Bronchial epithelial cell (primary cell): ENCODE measurements around the gene IGFL2. TPM values are rescaled to one million over a fixed set of nuclear protein-coding genes. Genes with fewer than 3 reads are reported as not detected.
A peak's percentile ranks its signal among the peaks of the same experiment; 100 is the strongest.

Experiments
- DNase-seq: peaks from one replicate; pipeline ENCODE4 v3.0.0-alpha.2; 2010; ENCODE audit warnings: low read depth
- FAIRE-seq: peaks from 2 replicates; lab custom pipeline; 2011; peaks lifted over from hg19 to GRCh38; lab: Jason Lieb, UNC
- H3K27me3 ChIP-seq: 2 replicates; pipeline ENCODE4 v1.5.1; 2011; ENCODE audit warnings: low read length; ENCODE audit not compliant: control insufficient read depth, insufficient read depth
- H3K36me3 ChIP-seq: 2 replicates; pipeline ENCODE4 v1.5.1; 2011; ENCODE audit warnings: low read length; ENCODE audit not compliant: control insufficient read depth, insufficient read depth
- H3K4me3 ChIP-seq: 2 replicates; pipeline ENCODE4 v1.5.1; 2011; ENCODE audit warnings: mild to moderate bottlenecking, low read depth, low read length, control low read depth
- total RNA-seq: library from RNA; depleted of rRNA; stranded (reverse); fragments of >200 nt; gene quantifications from 2 replicates; pipeline ENCODE4 v1.2.1, GENCODE V29; 2014
- TF ChIP-seq, protein P1 (sequence below): IDR thresholded peaks from 2 replicates; pipeline ENCODE4 v1.5.1; 2011; ENCODE audit warnings: mild to moderate bottlenecking, moderate library complexity, low read length, control low read depth, inconsistent platforms; ENCODE audit not compliant: insufficient read depth, severe bottlenecking

Gene IGFL2
- total RNA-seq, 1 donor from 2014 or later = not detected

- H3K4me3 ChIP-seq = no peak overlapping the region
- H3K27me3 ChIP-seq = peaks cover 2% of the 10 kb centered on the region
- no peaks in the 10 kb centered on the region for H3K36me3 ChIP-seq
- TF ChIP-seq, protein P1, sequence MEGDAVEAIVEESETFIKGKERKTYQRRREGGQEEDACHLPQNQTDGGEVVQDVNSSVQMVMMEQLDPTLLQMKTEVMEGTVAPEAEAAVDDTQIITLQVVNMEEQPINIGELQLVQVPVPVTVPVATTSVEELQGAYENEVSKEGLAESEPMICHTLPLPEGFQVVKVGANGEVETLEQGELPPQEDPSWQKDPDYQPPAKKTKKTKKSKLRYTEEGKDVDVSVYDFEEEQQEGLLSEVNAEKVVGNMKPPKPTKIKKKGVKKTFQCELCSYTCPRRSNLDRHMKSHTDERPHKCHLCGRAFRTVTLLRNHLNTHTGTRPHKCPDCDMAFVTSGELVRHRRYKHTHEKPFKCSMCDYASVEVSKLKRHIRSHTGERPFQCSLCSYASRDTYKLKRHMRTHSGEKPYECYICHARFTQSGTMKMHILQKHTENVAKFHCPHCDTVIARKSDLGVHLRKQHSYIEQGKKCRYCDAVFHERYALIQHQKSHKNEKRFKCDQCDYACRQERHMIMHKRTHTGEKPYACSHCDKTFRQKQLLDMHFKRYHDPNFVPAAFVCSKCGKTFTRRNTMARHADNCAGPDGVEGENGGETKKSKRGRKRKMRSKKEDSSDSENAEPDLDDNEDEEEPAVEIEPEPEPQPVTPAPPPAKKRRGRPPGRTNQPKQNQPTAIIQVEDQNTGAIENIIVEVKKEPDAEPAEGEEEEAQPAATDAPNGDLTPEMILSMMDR = no peak
- DNase-seq (peak; percentile 45), FAIRE-seq (no peak)
Measured at GRCh38 chr19:46111376-46111775, 36.7 kb upstream of the IGFL2 start.

GRCh38 chr19:46112527-46112926 is 35.5 kb upstream of the IGFL2 start:
- no peaks in the 10 kb centered on the region for H3K36me3 ChIP-seq
- H3K4me3 ChIP-seq = no peak overlapping the region
- TF ChIP-seq, protein P1 = no peak
- H3K27me3 ChIP-seq = peaks cover 2% of the 10 kb centered on the region
- DNase-seq (no peak), FAIRE-seq (no peak)

GRCh38 chr19:46113726-46114125 is 34.3 kb upstream of the IGFL2 start:
- no peaks in the 10 kb centered on the region for H3K36me3 ChIP-seq
- H3K4me3 ChIP-seq = no peak overlapping the region
- TF ChIP-seq, protein P1 = no peak
- DNase-seq (no peak), FAIRE-seq (no peak)
- peaks cover 2% of the 10 kb centered on the region for H3K27me3 ChIP-seq

GRCh38 chr19:46115396-46116106 is 32.5 kb upstream of the IGFL2 start:
- peak; percentile 55 for FAIRE-seq
- Histone ChIP-seq H3K27me3 (peaks cover 2% of the 10 kb centered on the region), H3K36me3 (no peaks in the 10 kb centered on the region), H3K4me3 (no peak overlapping the region)
- peak; percentile 93 for DNase-seq
- TF ChIP-seq, protein P1 = no peak

GRCh38 chr19:46116121-46116520 is 31.9 kb upstream of the IGFL2 start:
- no peak overlapping the region for H3K4me3 ChIP-seq

More at GRCh38 chr19:46116121-46116520, 31.9 kb upstream of the IGFL2 start:
- Histone ChIP-seq H3K36me3 (no peaks in the 10 kb centered on the region), H3K27me3 (peaks cover 2% of the 10 kb centered on the region)
- DNase-seq (no peak), FAIRE-seq (no peak)
- TF ChIP-seq, protein P1 = no peak
